Aorta (tissue), 5 donors: ENCODE data around the gene ZFYVE9. TPM values are rescaled to one million over a fixed set of nuclear protein-coding genes. Genes with fewer than 3 reads are reported as not detected.
"Not testable (repeated sequence)": the region's sequence is repeated elsewhere in the genome, so short reads cannot be mapped to it uniquely, and the experiment has no call there.

Experiments
- ATAC-seq: fragments of 200-7000 bp; cut with Tn5 transposase; one replicate; pipeline ENCODE4 v1.9.1; 2022; ENCODE audit warnings: moderate library complexity; ENCODE audit not compliant: low FRiP score
- DNase-seq, 2 donors: peaks; one replicate each; pipeline ENCODE4 v3.0.0-alpha.2; 2020
- H3K27ac ChIP-seq, 2 donors: one replicate each; pipeline ENCODE4 v1.5.1; 2013; ENCODE audit warnings: low read length in 2 of 2, mild to moderate bottlenecking in 2 of 2, moderate library complexity in 2 of 2, control low read depth in 1 of 2, inconsistent platforms in 1 of 2, low read depth in 1 of 2
- H3K27me3 ChIP-seq, 2 donors: one replicate each; pipeline ENCODE4 v1.6.1; 2013; ENCODE audit warnings: control low read depth in 1 of 2, low read length in 1 of 2, mild to moderate bottlenecking in 1 of 2, moderate library complexity in 1 of 2; ENCODE audit not compliant: insufficient read depth in 2 of 2, control insufficient read depth in 1 of 2
- H3K36me3 ChIP-seq, 2 donors: one replicate each; pipeline ENCODE4 v1.6.1; 2013; ENCODE audit warnings: control low read depth in 1 of 2, low read length in 1 of 2, mild to moderate bottlenecking in 1 of 2; ENCODE audit not compliant: insufficient read depth in 2 of 2, control insufficient read depth in 1 of 2
- H3K4me1 ChIP-seq, 2 donors: one replicate each; pipeline ENCODE4 v1.6.1; 2013; ENCODE audit warnings: low read length in 2 of 2, control low read depth in 1 of 2, mild to moderate bottlenecking in 1 of 2, moderate library complexity in 1 of 2; ENCODE audit not compliant: insufficient read depth in 2 of 2, control insufficient read depth in 1 of 2
- H3K4me3 ChIP-seq, 2 donors: one replicate each; pipeline ENCODE4 v1.5.1; 2013; ENCODE audit warnings: low read length in 2 of 2, control low read depth in 1 of 2, mild to moderate bottlenecking in 1 of 2
- H3K9me3 ChIP-seq: one replicate; pipeline ENCODE4 v1.6.1; 2013; ENCODE audit warnings: mild to moderate bottlenecking, low read length; ENCODE audit not compliant: control insufficient read depth
- WGBS, 2 donors: extraction: QIAGEN DNeasy Blood & Tissue Kit; methylation state at CpG; one replicate each; pipeline ENCODE4 v1.1.7; 2013; 5-methylcytosine and 5-hydroxymethylcytosine counted together
- intact Hi-C, 2 donors: fragments of 100-400 bp; cut with DNase I; formaldehyde crosslinking; loops; one replicate each; pipeline versions ENCODE4 v1.14.2 to v1.15.0; 2022
- polyA plus RNA-seq, 2 donors: library from polyadenylated mRNA; stranded (reverse); fragments of 200-250 nt; gene quantifications; one replicate each; pipeline ENCODE4 v1.2.3, GENCODE V29; 2013
- total RNA-seq, 2 donors: library from RNA; stranded (reverse); fragmentation: NEBNext Ultra II Directional; extraction: Animal tissue kit (Norgen Biotek cat#: 25700); gene quantifications; one replicate each; pipeline ENCODE4 v1.2.1, GENCODE V29; 2021
- donor health status: healthy with polysubstance abuse.
- donor health status: Bipolar disorder and iron deficiency.
- donor health status: DM: no; HTN: no; CAD: no.
- donor health status: DM: no; HTN: no; CAD: no.
- donor health status: DM: yes; HTN: yes; CAD: no.

The ZFYVE9 gene
- total and polyA plus RNA-seq, 4 donors: 6.6 to 28.8 (median 13.9) TPM

DNA sequence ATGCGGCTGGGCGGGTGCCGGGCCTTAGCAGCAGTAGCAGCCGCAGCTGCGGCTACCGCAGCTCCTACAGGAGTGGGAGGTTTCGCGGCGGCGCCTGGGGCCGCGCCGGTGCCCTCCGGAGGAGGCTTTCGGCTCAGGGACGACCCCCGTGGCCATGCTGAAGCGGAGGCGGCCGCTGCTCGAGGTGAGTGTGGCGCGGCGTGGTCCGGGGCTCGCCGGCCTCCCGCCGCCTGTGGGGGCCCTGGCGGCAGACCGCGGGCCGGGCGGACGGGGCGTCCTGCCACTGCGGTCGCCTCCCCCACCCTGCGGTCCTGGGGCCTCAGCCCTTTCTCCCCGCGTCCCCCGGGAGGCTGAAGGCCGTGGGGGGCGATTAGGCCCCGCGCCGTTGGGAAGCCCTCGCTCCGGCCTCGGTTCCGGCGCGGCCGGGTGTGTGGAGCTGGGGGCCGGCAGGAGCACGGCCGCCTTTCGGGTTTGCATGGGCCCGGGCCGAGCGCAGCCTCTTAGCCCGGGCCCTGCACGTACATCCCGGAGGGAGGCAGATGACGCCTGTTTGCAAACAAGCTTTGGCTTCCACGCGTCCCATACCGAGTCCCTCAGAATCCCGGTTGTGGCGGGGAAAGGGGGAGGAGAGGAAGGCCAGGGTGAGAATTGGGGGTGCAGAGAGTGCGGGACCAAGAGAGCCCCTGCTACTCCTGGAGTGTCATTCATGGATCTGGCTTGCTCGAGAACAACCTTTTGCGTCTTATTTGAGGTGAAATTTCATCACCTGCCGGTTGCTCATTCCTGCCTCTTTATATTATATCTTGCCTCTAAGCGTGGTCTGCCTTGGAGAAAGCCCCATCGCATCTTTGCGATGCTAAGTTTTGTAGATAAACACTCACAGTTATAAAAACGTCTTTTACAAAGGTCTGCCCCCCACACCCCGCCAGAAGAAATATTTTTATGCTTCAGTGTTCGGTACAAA, 613 bp downstream of the ZFYVE9 start:
- Histone ChIP-seq H3K9me3 (no peaks in the 10 kb centered on the region), H3K36me3 (no peaks in the 10 kb centered on the region), H3K27me3 (no peaks in the 10 kb centered on the region), H3K27ac (peak overlapping the region; percentile 68 to 92), H3K4me1 (peaks cover 3% of the 10 kb centered on the region in 2 donors), H3K4me3 (peak overlapping the region; percentile 76 to 95)
- intact Hi-C loops: loop anchor here (1.0 to 10.0 kb wide), 3 partner anchors 122 to 262 kb away; partner anchors contain the start of genes ORC1 (in 1 of the 2) and PRPF38A (in 1 of the 2)
- 0 to 1% methylated on average over 51 to 80 of the region's 80 CpGs for WGBS, 2 donors
- ATAC-seq (peak; percentile 71), DNase-seq (peak; percentile 57 to 77)

DNA sequence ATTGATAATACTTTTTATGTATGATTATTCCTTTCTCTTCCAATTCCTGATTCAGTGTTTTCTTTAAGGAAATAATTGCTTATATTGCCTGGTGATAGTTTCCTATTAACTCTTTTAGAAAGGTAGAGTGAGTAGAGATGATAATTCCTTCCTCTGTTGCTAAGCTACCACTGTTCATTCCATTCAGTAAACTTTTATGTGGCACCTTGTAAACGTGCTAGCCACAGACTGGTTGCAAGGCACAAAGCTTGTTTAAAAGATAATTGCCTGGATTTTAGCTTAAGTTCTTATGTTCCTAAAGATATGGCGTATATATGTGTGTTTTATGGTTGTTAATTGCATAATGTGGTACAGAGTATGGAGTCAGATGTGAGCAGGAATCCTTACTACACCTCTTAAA, 3.2 kb downstream of the ZFYVE9 start:
- H3K4me1 ChIP-seq: peaks cover 3 to 8% of the 10 kb centered on the region in 2 donors

DNA sequence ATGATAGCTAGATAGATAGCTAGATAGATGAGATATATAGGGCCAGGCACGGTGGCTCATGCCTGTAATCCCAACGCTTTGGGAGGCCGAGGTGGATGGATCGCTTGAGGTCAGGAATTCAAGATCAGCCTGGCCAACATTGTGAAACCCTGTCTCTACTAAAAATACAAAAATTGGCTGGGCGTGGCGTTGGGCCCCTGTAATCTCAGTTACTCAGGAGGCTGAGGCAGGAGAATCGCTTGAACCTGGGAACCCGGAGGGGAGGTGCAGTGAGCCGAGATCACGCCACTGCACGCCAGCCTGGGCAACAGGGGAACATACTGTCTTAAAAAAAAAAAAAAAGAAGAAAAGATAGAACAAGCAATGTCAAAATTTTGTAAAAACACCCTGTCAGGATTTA, 8.6 kb downstream of the ZFYVE9 start:
- DNase-seq, H3K27ac ChIP-seq, H3K4me3 ChIP-seq, H3K27me3 ChIP-seq, H3K9me3 ChIP-seq, ATAC-seq, intact Hi-C loops, H3K36me3 ChIP-seq: not testable (repeated sequence)
- H3K4me1 ChIP-seq: peaks cover 6 to 27% of the 10 kb centered on the region in 2 donors
- 9 to 18% methylated on average over 11 of the region's 11 CpGs for WGBS, 2 donors

More for the DNA sequence above, 3.2 kb downstream of the ZFYVE9 start:
- no peaks in the 10 kb centered on the region for H3K27me3 ChIP-seq
- H3K36me3 ChIP-seq: no peaks in the 10 kb centered on the region
- H3K9me3 ChIP-seq: no peaks in the 10 kb centered on the region
- ATAC-seq (no peak), DNase-seq (no peak)
- WGBS, 2 donors: 45 to 54% methylated on average over 2 of the region's 2 CpGs
- no peak overlapping the region for H3K4me3 ChIP-seq
- intact Hi-C loops: loop anchor here (10.0 kb wide), 2 partner anchors 120 to 260 kb away; partner anchors contain the start of genes ORC1 (in 1 of the 2) and PRPF38A (in 1 of the 2)
- H3K27ac ChIP-seq: no peak overlapping the region

DNA sequence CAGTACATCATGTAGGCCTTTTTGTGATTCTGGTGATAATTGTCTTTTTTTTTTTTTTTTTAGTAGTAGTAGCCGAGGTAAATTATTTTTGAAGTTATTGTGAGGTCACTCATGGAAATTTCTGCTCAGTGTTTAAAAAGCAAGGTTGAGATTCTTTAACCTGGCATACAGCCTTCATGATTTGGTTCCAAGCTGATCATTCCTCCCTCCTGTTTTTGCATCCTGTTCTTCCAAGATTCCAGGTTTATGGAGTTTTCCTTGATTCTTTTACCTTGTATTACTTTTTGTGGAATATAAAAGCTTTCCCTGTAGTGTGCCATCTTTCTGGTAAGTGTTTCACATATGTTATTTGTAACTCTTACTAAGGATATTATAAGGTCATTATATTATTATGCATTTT, 9.1 kb downstream of the ZFYVE9 start:
- Histone ChIP-seq H3K4me1 (peaks cover 6 to 27% of the 10 kb centered on the region in 2 donors), H3K9me3 (no peaks in the 10 kb centered on the region), H3K4me3 (no peak overlapping the region), H3K27me3 (no peaks in the 10 kb centered on the region), H3K27ac (no peak overlapping the region), H3K36me3 (no peaks in the 10 kb centered on the region)
- DNase-seq (no peak), ATAC-seq (no peak)
- WGBS, 2 donors: 6 to 11% methylated on average over 1 of the region's 1 CpG
- intact Hi-C loops: no loop called here

DNA sequence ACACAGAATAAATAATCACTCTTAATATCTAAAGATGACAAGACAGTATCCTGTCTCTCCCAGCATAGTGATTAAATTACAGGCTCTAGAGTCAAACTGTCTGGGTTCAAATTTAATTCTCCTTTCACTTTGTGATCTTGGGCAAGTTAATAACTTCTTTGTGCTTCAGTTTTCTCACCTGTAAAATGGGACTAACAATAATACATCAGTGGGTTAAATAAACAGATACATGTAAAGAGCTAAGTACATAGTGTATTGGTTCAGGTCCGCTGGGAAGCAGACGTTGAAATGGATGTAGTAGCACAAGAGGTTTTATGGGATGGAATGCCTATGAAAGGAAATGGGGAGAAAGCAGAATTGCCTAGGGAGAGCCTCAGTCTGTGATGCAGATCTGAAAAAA, 10.7 kb downstream of the ZFYVE9 start:
- WGBS, 2 donors: 87 to 92% methylated on average over 2 of the region's 2 CpGs
- ATAC-seq (no peak), DNase-seq (no peak)
- Histone ChIP-seq H3K4me1 (peaks cover 6 to 26% of the 10 kb centered on the region in 2 donors), H3K27me3 (no peaks in the 10 kb centered on the region), H3K36me3 (no peaks in the 10 kb centered on the region), H3K4me3 (no peak overlapping the region), H3K27ac (no peak overlapping the region), H3K9me3 (no peaks in the 10 kb centered on the region)
- intact Hi-C loops: no loop called here

DNA sequence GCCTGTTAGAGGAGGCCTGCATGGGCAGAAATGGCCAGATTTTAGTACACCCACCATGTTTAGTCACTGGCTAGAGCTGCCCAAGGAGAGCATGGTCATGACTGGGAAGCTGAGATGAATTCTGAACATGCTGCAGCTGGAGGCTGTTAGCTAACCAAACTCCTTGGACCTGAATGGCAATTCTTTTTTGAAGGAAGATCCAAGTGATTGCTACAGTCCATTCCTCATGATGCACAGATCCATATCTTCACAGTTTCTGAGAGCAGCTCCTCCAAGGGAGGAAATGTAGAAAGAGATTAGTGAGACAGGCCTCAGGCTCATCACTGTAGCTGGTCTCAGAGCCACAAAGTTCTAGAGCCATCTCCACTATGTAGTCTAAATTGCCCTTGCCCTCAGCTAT, 11.1 kb downstream of the ZFYVE9 start:
- intact Hi-C loops: no loop called here
- peak overlapping the region in 1 of 2 donors; percentile 19 for H3K27ac ChIP-seq
- H3K9me3 ChIP-seq: no peaks in the 10 kb centered on the region
- peaks cover 6 to 23% of the 10 kb centered on the region in 2 donors for H3K4me1 ChIP-seq
- no peaks in the 10 kb centered on the region for H3K27me3 ChIP-seq
- no peaks in the 10 kb centered on the region for H3K36me3 ChIP-seq
- DNase-seq: no peak
- ATAC-seq: no peak
- H3K4me3 ChIP-seq: no peak overlapping the region

DNA sequence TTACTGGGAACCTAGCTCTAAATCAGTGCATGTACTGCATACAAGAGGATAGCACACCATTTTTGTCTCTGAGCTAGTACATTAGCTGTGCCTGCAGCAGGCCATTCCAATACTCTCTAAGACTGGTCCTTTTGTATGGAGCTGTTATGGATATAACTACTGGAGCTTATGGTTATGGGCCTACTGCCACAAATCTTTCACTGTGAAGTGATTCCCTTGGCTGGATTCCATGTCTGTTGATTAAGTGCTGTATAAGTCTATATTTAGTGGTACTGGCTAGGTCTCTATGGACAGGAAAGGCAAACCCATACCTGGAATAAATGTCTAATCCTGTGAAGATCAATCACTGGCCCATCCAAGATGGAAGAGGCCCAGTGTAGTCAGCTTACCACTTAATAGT, 12.0 kb downstream of the ZFYVE9 start:
- Histone ChIP-seq H3K27ac (peak overlapping the region in 1 of 2 donors; percentile 1), H3K4me3 (no peak overlapping the region), H3K4me1 (peaks cover 6 to 23% of the 10 kb centered on the region in 2 donors), H3K27me3 (no peaks in the 10 kb centered on the region), H3K9me3 (no peaks in the 10 kb centered on the region), H3K36me3 (no peaks in the 10 kb centered on the region)
- intact Hi-C loops: no loop called here
- DNase-seq (no peak), ATAC-seq (no peak)

DNA sequence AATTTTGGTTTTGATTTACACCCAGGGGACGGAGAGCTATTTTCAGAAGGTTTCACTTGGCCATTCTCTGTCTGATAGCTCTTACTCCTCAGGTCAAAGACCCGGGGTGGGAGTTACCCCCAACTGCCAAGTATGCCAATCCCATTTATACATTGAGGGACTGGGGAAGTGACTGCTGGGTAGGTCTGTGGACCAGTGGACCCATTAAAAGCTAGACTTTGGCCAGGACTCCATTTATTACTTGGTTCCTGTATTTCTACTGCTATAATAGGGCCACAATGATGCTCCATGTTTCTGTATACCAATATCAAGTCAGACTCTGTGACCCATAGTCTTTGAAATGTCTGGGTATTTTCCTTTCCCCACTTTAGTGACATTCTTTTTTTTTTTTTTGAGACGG, 14.6 kb downstream of the ZFYVE9 start:
- no peak overlapping the region for H3K4me3 ChIP-seq
- no peaks in the 10 kb centered on the region for H3K36me3 ChIP-seq
- peaks cover 6 to 19% of the 10 kb centered on the region in 2 donors for H3K4me1 ChIP-seq
- WGBS, 2 donors: 56 to 61% methylated on average over 3 of the region's 3 CpGs
- DNase-seq: no peak
- intact Hi-C loops: no loop called here
- no peaks in the 10 kb centered on the region for H3K9me3 ChIP-seq
- H3K27me3 ChIP-seq: no peaks in the 10 kb centered on the region
- no peak overlapping the region for H3K27ac ChIP-seq
- ATAC-seq: no peak

DNA sequence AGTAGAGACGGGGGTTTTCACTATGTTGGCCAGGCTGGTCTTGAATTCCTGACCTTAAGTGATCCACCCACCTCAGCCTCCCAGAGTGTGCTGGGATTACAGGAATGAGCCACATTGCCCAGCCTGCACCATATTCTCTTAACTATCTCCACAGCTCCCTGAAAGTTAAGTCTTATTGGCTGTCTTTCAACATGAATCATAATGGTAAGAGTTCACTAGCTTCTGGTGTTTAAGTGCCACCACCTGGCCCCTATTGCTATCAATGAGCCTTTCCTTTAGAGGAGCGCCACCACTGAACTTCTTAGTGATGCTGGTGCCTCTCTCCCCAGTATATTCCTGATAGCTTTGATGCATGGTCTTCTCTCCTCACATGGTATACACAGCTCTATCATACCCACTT, 15.7 kb downstream of the ZFYVE9 start:
- DNase-seq: no peak
- Histone ChIP-seq H3K9me3 (no peaks in the 10 kb centered on the region), H3K36me3 (no peaks in the 10 kb centered on the region), H3K4me1 (peaks cover 6 to 17% of the 10 kb centered on the region in 2 donors), H3K27me3 (no peaks in the 10 kb centered on the region), H3K4me3 (no peak overlapping the region), H3K27ac (no peak overlapping the region)
- ATAC-seq: no peak
- intact Hi-C loops: no loop called here
- WGBS, 2 donors: 92 to 97% methylated on average over 2 of the region's 2 CpGs
